HCT116 (cell line): ENCODE measurements around the gene SCN1A. TPM values are rescaled to one million over a fixed set of nuclear protein-coding genes. Genes with fewer than 3 reads are reported as not detected.

ENCODE experiments used
- ATAC-seq: fragments of 200-7000 bp; cut with Tn5 transposase; 2 replicates; pipeline ENCODE4 v1.9.1; 2020; ENCODE audit warnings: mild to moderate bottlenecking, moderate library complexity
- BruUV-seq: library from RNA; stranded (reverse); fragments of 400-500 nt; replicated peaks from 2 replicates; lab custom pipeline; 2021; lab: Mats Ljungman, UMichigan
- CTCF ChIA-PET: fragments of 300-600 bp; sonication (Branson Sonifier 250); formaldehyde crosslinking; loops from one replicate; lab custom pipeline; 2021; ENCODE audit warnings: antibody characterized with exemption; lab: Charles Lee
- POLR2A ChIA-PET: fragments of 300-600, 350-600 bp; sonication (Branson Sonifier 250); formaldehyde crosslinking; loops from one replicate; lab custom pipeline; 2021; ENCODE audit warnings: antibody characterized with exemption; lab: Charles Lee
- RAD21 ChIA-PET, 2 experiments: fragments of 300-600 bp; sonication (Branson Sonifier 250); formaldehyde crosslinking; loops; one replicate each; lab custom pipeline; 2023; ENCODE audit warnings: low total read pairs in 2 of 2; ENCODE audit not compliant: uncharacterized antibody in 2 of 2, unreplicated experiment in 2 of 2, low non-redundant PET in 1 of 2; lab: Charles Lee
- DNase-seq: peaks from one replicate; pipeline ENCODE4 v3.0.0-alpha.2; 2010; ENCODE audit warnings: low read depth, low spot score
- H2AFZ ChIP-seq: fragments of 200-600 bp; shearing (Covaris generic), sonication (generic); 2 replicates; pipeline ENCODE4 v1.6.1; 2017; ENCODE audit warnings: low read depth, mixed run types, mixed read lengths, antibody characterized with exemption, low read length; ENCODE audit not compliant: poor library complexity, severe bottlenecking
- H3K27ac ChIP-seq: 2 replicates; pipeline ENCODE4 v1.5.1; 2012; ENCODE audit warnings: low read depth, low read length
- H3K27me3 ChIP-seq: fragments of 200-600 bp; sonication (generic); 2 replicates; pipeline ENCODE4 v1.6.1; 2016; ENCODE audit warnings: mixed run types, low read length, mixed read lengths; ENCODE audit not compliant: insufficient read depth
- H3K36me3 ChIP-seq, 2 experiments: fragments of 200-500 bp in 1 of 2; fragments of 200-600 bp in 1 of 2; sonication (Bioruptor generic) in 1 of 2; sonication (generic) in 1 of 2; 2 replicates each; pipeline versions ENCODE4 v1.5.1 to v1.6.1; 2014 to 2016; ENCODE audit warnings: low read length in 2 of 2, inconsistent platforms in 1 of 2, mixed read lengths in 1 of 2, mixed run types in 1 of 2; ENCODE audit not compliant: insufficient read depth in 2 of 2, control insufficient read depth in 1 of 2
- H3K4me1 ChIP-seq, 2 experiments: fragments of 200-600 bp in 1 of 2; sonication (generic) in 1 of 2; 2 replicates each; pipeline versions ENCODE4 v1.5.1 to v1.6.1; 2012 to 2017; ENCODE audit warnings: low read length in 2 of 2, inconsistent platforms in 1 of 2, mild to moderate bottlenecking in 1 of 2, mixed read lengths in 1 of 2, mixed run types in 1 of 2, moderate library complexity in 1 of 2; ENCODE audit not compliant: insufficient read depth in 2 of 2, control insufficient read depth in 1 of 2
- H3K4me2 ChIP-seq: fragments of 200-600 bp; sonication (generic); 2 replicates; pipeline ENCODE4 v1.6.1; 2017; ENCODE audit warnings: mixed run types, low read length, mixed read lengths
- H3K4me3 ChIP-seq, 2 experiments: fragments of 200-600 bp in 1 of 2; sonication (generic) in 1 of 2; replicated peaks in 1 of 2; 2 replicates each; pipeline ENCODE4 v1.5.1; 2011 to 2016; ENCODE audit warnings: low read length in 2 of 2, control low read depth in 1 of 2, low read depth in 1 of 2, mild to moderate bottlenecking in 1 of 2, mixed read lengths in 1 of 2, mixed run types in 1 of 2
- H3K79me2 ChIP-seq: fragments of 200-600 bp; sonication (generic); 2 replicates; pipeline ENCODE4 v1.6.1; 2017; ENCODE audit warnings: mild to moderate bottlenecking, mixed run types, low read length, moderate library complexity, mixed read lengths; ENCODE audit not compliant: insufficient read depth
- H3K9ac ChIP-seq: fragments of 200-600 bp; sonication (generic); 2 replicates; pipeline ENCODE4 v1.6.1; 2016; ENCODE audit warnings: low read length, mixed read lengths
- H3K9me2 ChIP-seq: fragments of 200-600 bp; sonication (generic), shearing (Covaris generic); 2 replicates; pipeline ENCODE4 v1.6.1; 2017; ENCODE audit warnings: mixed run types, mild to moderate bottlenecking, moderate library complexity; ENCODE audit not compliant: insufficient read depth
- H3K9me3 ChIP-seq, 2 experiments: fragments of 200-500 bp in 1 of 2; fragments of 200-600 bp in 1 of 2; sonication (Bioruptor generic) in 1 of 2; sonication (generic) in 1 of 2; 2 replicates each; pipeline ENCODE4 v1.6.1; 2014 to 2017; ENCODE audit warnings: low read length in 2 of 2, mixed read lengths in 2 of 2, inconsistent platforms in 1 of 2, low read depth in 1 of 2, mild to moderate bottlenecking in 1 of 2, mixed run types in 1 of 2, moderate library complexity in 1 of 2; ENCODE audit not compliant: control insufficient read depth in 1 of 2, insufficient read depth in 1 of 2
- H4K20me1 ChIP-seq: fragments of 200-600 bp; sonication (generic), shearing (Covaris generic); 2 replicates; pipeline ENCODE4 v1.6.1; 2017; ENCODE audit warnings: mixed run types, mild to moderate bottlenecking, moderate library complexity; ENCODE audit not compliant: insufficient read depth
- CEBPB ChIP-seq: IDR thresholded peaks from 2 replicates; pipeline ENCODE4 v1.6.1; 2012; ENCODE audit warnings: low read depth
- EZH2phosphoT487 ChIP-seq: fragments of 200-600 bp; IDR thresholded peaks from 2 replicates; pipeline ENCODE4 v1.6.1; 2018; ENCODE audit warnings: antibody characterized with exemption, borderline replicate concordance
- FOSL1 ChIP-seq: IDR thresholded peaks from 2 replicates; pipeline ENCODE4 v1.6.1; 2012; ENCODE audit warnings: low read depth
- RAD21 ChIP-seq: IDR thresholded peaks from 2 replicates; pipeline ENCODE4 v1.6.1; 2012; ENCODE audit warnings: low read depth, mild to moderate bottlenecking
- TCF7L2 ChIP-seq: IDR thresholded peaks from 2 replicates; pipeline ENCODE4 v1.7.0; 2011; ENCODE audit warnings: borderline replicate concordance, inconsistent platforms; ENCODE audit not compliant: insufficient read depth, insufficient read length; ENCODE audit errors: extremely low read depth
- YY1 ChIP-seq: IDR thresholded peaks from 2 replicates; pipeline ENCODE4 v1.6.1; 2011; ENCODE audit warnings: low read length, low read depth, moderate library complexity, mild to moderate bottlenecking; ENCODE audit not compliant: insufficient replicate concordance; ENCODE audit errors: extremely low read depth
- ZFX ChIP-seq: fragments of 450-650 bp; IDR thresholded peaks from 2 replicates; pipeline ENCODE4 v1.6.1; 2017
- intact Hi-C: fragments of 100-400 bp; cut with micrococcal nuclease; formaldehyde crosslinking; loops from 2 replicates; pipeline ENCODE4 v1.10.0; 2022
- total RNA-seq: library from RNA; stranded (reverse); gene quantifications from one replicate; pipeline ENCODE4 v1.2.1, GENCODE V29; 2021; ENCODE audit not compliant: unreplicated experiment
- TF ChIP-seq, protein P1 (sequence below), 3 experiments: fragments of 200-600 bp in 1 of 3; sonication (generic) in 1 of 3; IDR thresholded peaks in 2 of 3; conservative IDR thresholded peaks in 1 of 3; 2 replicates each; pipeline ENCODE4 v1.5.1; 2012 to 2017; ENCODE audit warnings: low read depth in 2 of 3, low read length in 2 of 3, antibody characterized with exemption in 1 of 3, borderline replicate concordance in 1 of 3, control low read depth in 1 of 3, mild to moderate bottlenecking in 1 of 3, mixed read lengths in 1 of 3, mixed run types in 1 of 3, moderate library complexity in 1 of 3; ENCODE audit not compliant: insufficient read depth in 1 of 3
- TF ChIP-seq, protein P2 (sequence below): IDR thresholded peaks from 2 replicates; pipeline ENCODE4 v1.6.1; 2012

SCN1A gene
- total RNA-seq, 1 experiment from 2014 or later = not detected

DNA sequence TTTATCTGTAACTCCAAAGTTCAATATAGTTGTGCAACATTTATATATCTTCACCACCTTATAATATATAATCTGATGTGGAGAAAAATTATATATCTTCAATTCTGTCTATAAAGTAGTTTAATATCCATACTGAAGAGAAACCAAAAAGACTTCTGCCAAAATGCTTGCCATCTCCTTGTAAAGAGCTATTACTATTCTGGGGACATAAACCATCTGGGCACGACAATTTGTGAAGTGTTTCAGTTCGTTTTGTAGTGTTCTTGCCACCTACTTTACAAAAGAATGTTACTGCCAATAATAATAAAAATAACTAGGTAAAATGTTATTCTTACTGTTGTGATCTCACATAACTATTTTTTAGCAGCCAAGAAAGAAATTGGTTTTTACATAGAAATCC lies 45.1 kb downstream of the SCN1A start:
- Histone ChIP-seq H3K27me3 (peaks cover 25% of the 10 kb centered on the region), H3K27ac (no peak overlapping the region), H3K9me2 (no peaks in the 10 kb centered on the region), H2AFZ (no peak overlapping the region), H3K4me1 (no peaks in the 10 kb centered on the region), H3K9me3 (no peaks in the 10 kb centered on the region; a peak in 1 of 4 replicates), H3K9ac (no peak overlapping the region), H4K20me1 (no peaks in the 10 kb centered on the region), H3K79me2 (no peaks in the 10 kb centered on the region), H3K4me2 (no peak overlapping the region), H3K36me3 (no peaks in the 10 kb centered on the region), H3K4me3 (no peak overlapping the region)
- ATAC-seq (no peak), DNase-seq (no peak)
- ChIA-PET RAD21 (no interaction called here), CTCF (no interaction called here), POLR2A (no interaction called here)
- intact Hi-C loops = no loop called here
- TF ChIP-seq RAD21 (no peak), CEBPB (no peak), EZH2phosphoT487 (no peak), ZFX (no peak), FOSL1 (no peak), YY1 (no peak), TCF7L2 (no peak)
- TF ChIP-seq, protein P1, sequence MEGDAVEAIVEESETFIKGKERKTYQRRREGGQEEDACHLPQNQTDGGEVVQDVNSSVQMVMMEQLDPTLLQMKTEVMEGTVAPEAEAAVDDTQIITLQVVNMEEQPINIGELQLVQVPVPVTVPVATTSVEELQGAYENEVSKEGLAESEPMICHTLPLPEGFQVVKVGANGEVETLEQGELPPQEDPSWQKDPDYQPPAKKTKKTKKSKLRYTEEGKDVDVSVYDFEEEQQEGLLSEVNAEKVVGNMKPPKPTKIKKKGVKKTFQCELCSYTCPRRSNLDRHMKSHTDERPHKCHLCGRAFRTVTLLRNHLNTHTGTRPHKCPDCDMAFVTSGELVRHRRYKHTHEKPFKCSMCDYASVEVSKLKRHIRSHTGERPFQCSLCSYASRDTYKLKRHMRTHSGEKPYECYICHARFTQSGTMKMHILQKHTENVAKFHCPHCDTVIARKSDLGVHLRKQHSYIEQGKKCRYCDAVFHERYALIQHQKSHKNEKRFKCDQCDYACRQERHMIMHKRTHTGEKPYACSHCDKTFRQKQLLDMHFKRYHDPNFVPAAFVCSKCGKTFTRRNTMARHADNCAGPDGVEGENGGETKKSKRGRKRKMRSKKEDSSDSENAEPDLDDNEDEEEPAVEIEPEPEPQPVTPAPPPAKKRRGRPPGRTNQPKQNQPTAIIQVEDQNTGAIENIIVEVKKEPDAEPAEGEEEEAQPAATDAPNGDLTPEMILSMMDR (IDR thresholded peaks at IDR 0.05 in 2 of 3, conservative IDR thresholded peaks at IDR 0.05 in 1 of 3; ENCODE audit: borderline replicate concordance in 1 of 3, insufficient read depth in 1 of 3, low read depth in 2 of 3, low read length in 2 of 3) = no peak
- TF ChIP-seq, protein P2, sequence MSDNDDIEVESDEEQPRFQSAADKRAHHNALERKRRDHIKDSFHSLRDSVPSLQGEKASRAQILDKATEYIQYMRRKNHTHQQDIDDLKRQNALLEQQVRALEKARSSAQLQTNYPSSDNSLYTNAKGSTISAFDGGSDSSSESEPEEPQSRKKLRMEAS = no peak
- BruUV-seq = no TSS peak
